Amniotic stem cell (primary cell): ENCODE measurements around the gene LRRC15.

Experiments
- DNase-seq: peaks from one replicate; lab custom pipeline; 2025; lab: John Stamatoyannopoulos, UW

Gene LRRC15

GRCh38 chr3:194369522-194370279 lies at the start of gene LRRC15:
TSS of gene LRRC15 (minus strand) at chr3:194369743. CDS start at chr3:194361043, 8,700 bp downstream.
- DNase-seq, result peak; percentile 51

GRCh38 chr3:194418671-194419070 lies 49.1 kb upstream of the LRRC15 start:
- DNase-seq, result no peak

GRCh38 chr3:194407423-194407822 lies 37.9 kb upstream of the LRRC15 start:
- DNase-seq, result no peak

GRCh38 chr3:194405766-194406165 lies 36.2 kb upstream of the LRRC15 start:
- DNase-seq, result no peak

- DNase-seq, result peak; percentile 44
Observed at GRCh38 chr3:194404365-194405140, 35.0 kb upstream of the LRRC15 start.

GRCh38 chr3:194401868-194402329 lies 32.4 kb upstream of the LRRC15 start:
- no peak for DNase-seq

- DNase-seq, result no peak
Observed at GRCh38 chr3:194401346-194401745, 31.8 kb upstream of the LRRC15 start.

GRCh38 chr3:194399874-194400411 lies 30.4 kb upstream of the LRRC15 start:
- no peak for DNase-seq

- no peak for DNase-seq
Observed at GRCh38 chr3:194399166-194399565, 29.6 kb upstream of the LRRC15 start, which contains the start of gene GP5. TSS of gene GP5 (minus strand) at chr3:194399266. CDS start at chr3:194398282, 984 bp downstream.

- DNase-seq, result no peak
Observed at GRCh38 chr3:194397757-194398312, 28.3 kb upstream of the LRRC15 start.

- no peak for DNase-seq
Observed at GRCh38 chr3:194396859-194397756, 27.6 kb upstream of the LRRC15 start.

- no peak for DNase-seq
Observed at GRCh38 chr3:194396539-194396858, 27.0 kb upstream of the LRRC15 start.

GRCh38 chr3:194395778-194396538 lies 26.4 kb upstream of the LRRC15 start:
- DNase-seq, result no peak

GRCh38 chr3:194395212-194395611 lies 25.7 kb upstream of the LRRC15 start:
- DNase-seq, result no peak

- DNase-seq, result no peak
Observed at GRCh38 chr3:194392576-194392975, 23.0 kb upstream of the LRRC15 start.

- DNase-seq, result no peak
Observed at GRCh38 chr3:194390835-194391234, 21.3 kb upstream of the LRRC15 start.

GRCh38 chr3:194389269-194389668 lies 19.7 kb upstream of the LRRC15 start:
- no peak for DNase-seq

- DNase-seq, result no peak
Observed at GRCh38 chr3:194387926-194388418, 18.4 kb upstream of the LRRC15 start.

GRCh38 chr3:194387276-194387675 lies 17.7 kb upstream of the LRRC15 start:
- no peak for DNase-seq

- no peak for DNase-seq
Observed at GRCh38 chr3:194386648-194387047, 17.1 kb upstream of the LRRC15 start.

- DNase-seq, result no peak
Observed at GRCh38 chr3:194386066-194386465, 16.5 kb upstream of the LRRC15 start.
